GM21381 (cell line): ENCODE data around the gene TIAM2.

Experiments used
- ATAC-seq: cut with Tn5 transposase; IDR thresholded peaks from one replicate; pipeline ENCODE4 v1.9.1; 2021; ENCODE audit warnings: mild to moderate bottlenecking, moderate library complexity; ENCODE audit not compliant: unreplicated experiment

The TIAM2 gene

GRCh38 chr6:155122199-155122950 lies 127.3 kb downstream of the TIAM2 start:
- ATAC-seq, result no peak

GRCh38 chr6:155123520-155123919 lies 128.4 kb downstream of the TIAM2 start:
- no peak for ATAC-seq

- no peak for ATAC-seq
Measured at GRCh38 chr6:155125906-155126305, 130.8 kb downstream of the TIAM2 start.

- ATAC-seq, result no peak
Measured at GRCh38 chr6:155126727-155127439, 131.8 kb downstream of the TIAM2 start.

GRCh38 chr6:155128977-155129376 lies 133.9 kb downstream of the TIAM2 start:
- ATAC-seq, result no peak

GRCh38 chr6:155129744-155130143 lies 134.6 kb downstream of the TIAM2 start:
- no peak for ATAC-seq

- no peak for ATAC-seq
Measured at GRCh38 chr6:155130161-155130853, 135.2 kb downstream of the TIAM2 start.

GRCh38 chr6:155132617-155133016 lies 137.5 kb downstream of the TIAM2 start:
- ATAC-seq, result no peak

- no peak for ATAC-seq
Measured at GRCh38 chr6:155141002-155141401, 145.9 kb downstream of the TIAM2 start.

GRCh38 chr6:155141512-155141911 lies 146.4 kb downstream of the TIAM2 start:
- ATAC-seq, result no peak

- no peak for ATAC-seq
Measured at GRCh38 chr6:155142168-155143028, 147.3 kb downstream of the TIAM2 start.

GRCh38 chr6:155143029-155143577 lies 148.0 kb downstream of the TIAM2 start:
- no peak for ATAC-seq

- ATAC-seq, result no peak
Measured at GRCh38 chr6:155143578-155144106, 148.5 kb downstream of the TIAM2 start.

GRCh38 chr6:155146205-155146604 lies 151.1 kb downstream of the TIAM2 start:
- no peak for ATAC-seq

- no peak for ATAC-seq
Measured at GRCh38 chr6:155147958-155148663, 153.0 kb downstream of the TIAM2 start.

GRCh38 chr6:155150967-155151671 lies 156.0 kb downstream of the TIAM2 start:
- ATAC-seq, result no peak

GRCh38 chr6:155152211-155153076 lies 157.3 kb downstream of the TIAM2 start:
- no peak for ATAC-seq
